Measurements from ENCODE around the gene C9orf153. TPM values are rescaled to one million over a fixed set of nuclear protein-coding genes. Genes with fewer than 3 reads are reported as not detected.

The C9orf153 gene
- total and polyA plus RNA-seq, 2 of the 13 experiments (the other 11 are each of a cell fraction or from before 2014, with no cell fraction given): 0.17 to 0.44 TPM

DNA sequence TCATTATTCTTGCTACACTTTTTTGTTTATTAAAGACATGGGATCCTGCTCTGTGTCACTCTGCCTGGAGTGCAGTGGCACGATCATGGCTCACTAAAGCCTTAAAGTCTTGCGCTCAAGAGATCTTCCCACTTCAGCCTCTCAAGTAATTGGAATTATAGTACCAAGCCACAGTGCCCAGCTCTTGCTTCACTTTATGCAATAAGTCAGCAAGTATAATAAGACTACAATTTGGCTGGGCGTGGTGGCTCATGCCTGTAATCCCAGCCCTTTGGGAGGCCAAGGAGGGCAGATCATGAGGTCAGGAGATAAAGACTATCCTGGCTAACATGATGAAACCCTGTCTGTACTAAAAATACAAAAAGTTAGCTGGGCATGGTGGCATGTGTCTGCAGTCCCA, 5.9 kb downstream of the C9orf153 start:
- ChIA-PET POLR2A (no interaction called here), CTCF (ENCODE audit: low intra/inter-chr PET ratio, low total read pairs) (no interaction called here)
- Histone ChIP-seq H3K27ac (ENCODE audit: extremely low read length, insufficient read depth, low read length) (no peak overlapping the region), H3K4me3 (replicated peaks in 1 of 3; ENCODE audit: insufficient read depth in 1 of 3, low read depth in 2 of 3, low read length in 3 of 3) (no peak overlapping the region), H3K9me3 (ENCODE audit: low read length) (peaks cover 11% of the 10 kb centered on the region), H3K9ac (ENCODE audit: insufficient read depth, low read depth, low read length) (no peak overlapping the region), H3K27me3 (ENCODE audit: control insufficient read depth in 1 of 2, insufficient read depth in 2 of 2, low read length in 2 of 2) (no peaks in the 10 kb centered on the region), H3K36me3 (replicated peaks in 1 of 2; ENCODE audit: control insufficient read depth in 1 of 2, insufficient read depth in 2 of 2, low read length in 2 of 2) (no peaks in the 10 kb centered on the region), H2AFZ (ENCODE audit: low read length) (no peak overlapping the region), H3K79me2 (ENCODE audit: insufficient read depth, low read length) (no peaks in the 10 kb centered on the region), H4K20me1 (ENCODE audit: insufficient read depth, low read length) (no peaks in the 10 kb centered on the region), H3K4me2 (ENCODE audit: low read depth, low read length) (no peak overlapping the region), H3K4me1 (ENCODE audit: insufficient read depth, low read length) (no peaks in the 10 kb centered on the region)
- intact Hi-C loops (cut with micrococcal nuclease; ENCODE audit: unreplicated experiment): no loop called here
- BruUV-seq (replicated peaks): no TSS peak
- 97% methylated on average over 3 of the region's 3 CpGs for WGBS (ENCODE audit: low lambda C conversion rate)
- no peak for DNase-seq (ENCODE audit: low spot score)
- in situ Hi-C loops (cut with HindIII; ENCODE audit: extremely low pct_ligation_motif_present, low pct_unique_long_range_greater_than_20kb): no loop called here
- TF ChIP-seq JARID2 (CRISPR knock-in tag; IDR thresholded peaks at IDR 0.05; ENCODE audit: insufficient replicate concordance): no peak
- TF ChIP-seq KDM6A (CRISPR knock-in tag; IDR thresholded peaks at IDR 0.05; ENCODE audit: low read depth): no peak
- no peak for TF ChIP-seq ZSCAN9 (CRISPR knock-in tag; IDR thresholded peaks at IDR 0.05; ENCODE audit: borderline replicate concordance)
- no peak for TF ChIP-seq BRD4 (CRISPR knock-in tag; IDR thresholded peaks at IDR 0.05)
- TF ChIP-seq, protein P1, sequence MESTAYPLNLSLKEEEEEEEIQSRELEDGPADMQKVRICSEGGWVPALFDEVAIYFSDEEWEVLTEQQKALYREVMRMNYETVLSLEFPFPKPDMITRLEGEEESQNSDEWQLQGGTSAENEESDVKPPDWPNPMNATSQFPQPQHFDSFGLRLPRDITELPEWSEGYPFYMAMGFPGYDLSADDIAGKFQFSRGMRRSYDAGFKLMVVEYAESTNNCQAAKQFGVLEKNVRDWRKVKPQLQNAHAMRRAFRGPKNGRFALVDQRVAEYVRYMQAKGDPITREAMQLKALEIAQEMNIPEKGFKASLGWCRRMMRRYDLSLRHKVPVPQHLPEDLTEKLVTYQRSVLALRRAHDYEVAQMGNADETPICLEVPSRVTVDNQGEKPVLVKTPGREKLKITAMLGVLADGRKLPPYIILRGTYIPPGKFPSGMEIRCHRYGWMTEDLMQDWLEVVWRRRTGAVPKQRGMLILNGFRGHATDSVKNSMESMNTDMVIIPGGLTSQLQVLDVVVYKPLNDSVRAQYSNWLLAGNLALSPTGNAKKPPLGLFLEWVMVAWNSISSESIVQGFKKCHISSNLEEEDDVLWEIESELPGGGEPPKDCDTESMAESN (CRISPR knock-in tag; conservative IDR thresholded peaks at IDR 0.05): no peak
- no peak for TF ChIP-seq KAT8 (CRISPR knock-in tag; IDR thresholded peaks at IDR 0.05)
- no peak for TF ChIP-seq ZBTB7B (CRISPR knock-in tag; IDR thresholded peaks at IDR 0.05)
- no peak for TF ChIP-seq STAG1 (CRISPR knock-in tag; IDR thresholded peaks at IDR 0.05)
- no peak for TF ChIP-seq ZNF292 (CRISPR knock-in tag; IDR thresholded peaks at IDR 0.05; ENCODE audit: borderline replicate concordance, low read depth)
- TF ChIP-seq, protein P2, sequence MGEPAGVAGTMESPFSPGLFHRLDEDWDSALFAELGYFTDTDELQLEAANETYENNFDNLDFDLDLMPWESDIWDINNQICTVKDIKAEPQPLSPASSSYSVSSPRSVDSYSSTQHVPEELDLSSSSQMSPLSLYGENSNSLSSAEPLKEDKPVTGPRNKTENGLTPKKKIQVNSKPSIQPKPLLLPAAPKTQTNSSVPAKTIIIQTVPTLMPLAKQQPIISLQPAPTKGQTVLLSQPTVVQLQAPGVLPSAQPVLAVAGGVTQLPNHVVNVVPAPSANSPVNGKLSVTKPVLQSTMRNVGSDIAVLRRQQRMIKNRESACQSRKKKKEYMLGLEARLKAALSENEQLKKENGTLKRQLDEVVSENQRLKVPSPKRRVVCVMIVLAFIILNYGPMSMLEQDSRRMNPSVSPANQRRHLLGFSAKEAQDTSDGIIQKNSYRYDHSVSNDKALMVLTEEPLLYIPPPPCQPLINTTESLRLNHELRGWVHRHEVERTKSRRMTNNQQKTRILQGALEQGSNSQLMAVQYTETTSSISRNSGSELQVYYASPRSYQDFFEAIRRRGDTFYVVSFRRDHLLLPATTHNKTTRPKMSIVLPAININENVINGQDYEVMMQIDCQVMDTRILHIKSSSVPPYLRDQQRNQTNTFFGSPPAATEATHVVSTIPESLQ (CRISPR knock-in tag; conservative IDR thresholded peaks at IDR 0.05): no peak
- no peak for TF ChIP-seq PHF20 (CRISPR knock-in tag; IDR thresholded peaks at IDR 0.05)
- no peak for TF ChIP-seq ZFP1 (CRISPR knock-in tag; IDR thresholded peaks at IDR 0.05)
- no peak for TF ChIP-seq TEAD3 (CRISPR knock-in tag; optimal IDR thresholded peaks at IDR 0.05; ENCODE audit: borderline replicate concordance)
- no peak for TF ChIP-seq U2AF2 (IDR thresholded peaks at IDR 0.05; ENCODE audit: low read depth, low read length)
- TF ChIP-seq FOSL2 (CRISPR knock-in tag; IDR thresholded peaks at IDR 0.05): no peak
- TF ChIP-seq NR2C2 (CRISPR knock-in tag; IDR thresholded peaks at IDR 0.05; ENCODE audit: borderline replicate concordance): no peak
- no peak for ATAC-seq
- no peak for FAIRE-seq
